IPS-NIHi11 (cell line): ENCODE measurements around the gene BNIP5.
A peak's percentile ranks its signal among the peaks of the same experiment; 100 is the strongest.
"Not testable (repeated sequence)": the region's sequence is repeated elsewhere in the genome, so short reads cannot be mapped to it uniquely, and the experiment has no call there.

ENCODE experiments used
- DNase-seq: peaks from one replicate; pipeline ENCODE4 v3.0.0; 2012; ENCODE audit warnings: mixed read lengths, low spot score

BNIP5 gene

DNA sequence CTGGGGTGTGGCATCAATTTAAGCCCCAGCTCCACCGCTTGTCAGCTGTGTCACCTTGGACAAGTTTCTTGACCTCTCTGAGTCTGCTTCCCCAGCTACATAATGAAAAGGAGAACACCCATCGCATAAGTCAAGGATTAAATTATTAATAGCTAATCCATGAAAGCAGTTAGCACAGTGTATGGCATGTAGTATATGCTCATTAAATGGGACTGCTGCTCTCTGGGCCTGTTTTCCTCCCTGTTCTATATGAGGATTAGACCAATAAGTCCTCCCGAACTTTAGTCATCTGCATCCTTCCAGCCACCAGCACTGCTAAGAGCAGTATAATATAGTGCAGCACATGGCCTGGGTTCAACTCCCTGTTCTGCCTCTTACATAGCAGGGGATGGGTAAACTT is 31.1 kb upstream of the BNIP5 start:
- no peak for DNase-seq

DNA sequence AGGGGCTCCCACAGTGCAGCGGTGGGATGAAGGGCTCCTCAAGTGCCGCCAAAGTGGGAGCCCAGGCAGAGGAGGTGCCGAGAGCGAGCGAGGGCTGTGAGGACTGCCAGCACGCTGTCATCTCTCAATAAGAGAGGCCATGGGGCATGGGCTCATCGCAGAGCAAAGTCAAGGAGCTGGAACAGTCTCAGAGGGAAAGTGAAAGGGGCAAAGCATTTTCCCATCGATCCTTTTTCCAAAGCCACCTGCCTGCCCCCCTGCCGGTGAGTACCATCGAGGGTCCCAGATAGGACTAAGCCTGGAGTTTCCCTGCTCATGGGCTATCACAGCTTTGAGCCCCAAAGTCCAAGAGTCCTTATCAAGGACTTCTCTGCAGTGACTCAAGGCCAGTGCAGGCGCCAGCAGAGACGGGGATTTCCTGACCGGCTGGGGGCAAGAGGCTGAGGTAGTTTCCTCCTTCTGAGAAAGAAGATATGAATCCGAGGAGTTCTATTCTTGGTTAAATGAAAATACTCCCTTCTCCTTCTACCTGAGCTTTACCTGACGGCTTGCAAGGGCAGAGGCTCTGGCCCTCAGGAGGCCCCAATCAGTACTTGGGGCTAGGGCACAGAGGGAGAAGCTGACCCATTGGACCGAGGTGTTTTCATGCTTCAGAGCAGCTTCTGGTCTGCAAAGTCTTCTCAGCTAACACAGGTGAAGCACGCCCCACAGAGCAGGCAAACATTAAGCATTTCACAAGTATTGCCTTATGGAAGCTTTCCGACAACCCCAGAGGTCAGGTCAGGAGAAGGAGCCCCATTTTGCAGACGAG is 28.2 kb upstream of the BNIP5 start:
- no peak for DNase-seq

DNA sequence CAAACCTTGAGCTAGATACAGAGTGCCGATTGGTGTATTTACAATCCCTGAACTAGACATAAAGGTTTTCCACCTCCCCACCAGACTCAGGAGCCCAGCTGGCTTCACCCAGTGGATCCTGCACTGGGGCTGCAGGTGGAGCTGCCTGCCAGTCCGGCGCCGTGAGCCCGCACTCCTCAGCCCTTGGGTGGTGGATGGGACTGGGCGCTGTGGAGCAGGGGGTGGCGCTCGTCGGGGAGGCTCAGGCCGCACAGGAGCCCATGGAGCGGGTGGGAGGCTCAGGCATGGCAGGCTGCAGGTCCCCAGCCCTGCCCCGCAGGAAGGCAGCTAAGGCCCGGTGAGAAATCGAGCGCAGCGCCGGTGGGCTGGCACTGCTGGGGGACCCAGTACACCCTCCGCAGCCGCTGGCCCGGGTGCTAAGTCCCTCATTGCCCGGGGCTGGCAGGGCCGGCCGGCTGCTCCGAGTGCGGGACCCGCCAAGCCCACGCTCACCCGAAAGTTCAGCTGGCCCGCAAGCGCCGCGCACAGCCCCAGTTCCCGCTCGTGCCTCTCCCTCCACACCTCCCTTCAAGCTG is 27.5 kb upstream of the BNIP5 start:
- DNase-seq: not testable (repeated sequence)

DNA sequence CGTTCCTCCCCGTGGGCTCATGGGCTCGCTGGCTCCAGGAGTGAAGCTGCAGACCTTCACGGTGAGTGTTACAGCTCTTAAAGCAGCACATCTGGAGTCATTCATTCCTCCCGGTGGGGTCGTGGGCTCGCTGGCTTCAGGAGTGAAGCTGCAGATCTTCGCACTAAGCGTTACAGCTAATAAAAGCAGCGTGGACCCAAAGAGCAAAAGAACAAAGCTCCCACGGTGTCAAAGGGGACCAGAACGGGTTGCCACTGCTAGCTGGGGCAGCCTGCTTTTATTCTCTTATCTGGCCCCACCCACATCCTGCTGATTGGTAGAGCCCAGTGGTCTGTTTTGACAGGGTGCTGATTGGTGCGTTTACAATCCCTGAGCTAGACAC is 26.7 kb upstream of the BNIP5 start:
- DNase-seq: not testable (repeated sequence)

DNA sequence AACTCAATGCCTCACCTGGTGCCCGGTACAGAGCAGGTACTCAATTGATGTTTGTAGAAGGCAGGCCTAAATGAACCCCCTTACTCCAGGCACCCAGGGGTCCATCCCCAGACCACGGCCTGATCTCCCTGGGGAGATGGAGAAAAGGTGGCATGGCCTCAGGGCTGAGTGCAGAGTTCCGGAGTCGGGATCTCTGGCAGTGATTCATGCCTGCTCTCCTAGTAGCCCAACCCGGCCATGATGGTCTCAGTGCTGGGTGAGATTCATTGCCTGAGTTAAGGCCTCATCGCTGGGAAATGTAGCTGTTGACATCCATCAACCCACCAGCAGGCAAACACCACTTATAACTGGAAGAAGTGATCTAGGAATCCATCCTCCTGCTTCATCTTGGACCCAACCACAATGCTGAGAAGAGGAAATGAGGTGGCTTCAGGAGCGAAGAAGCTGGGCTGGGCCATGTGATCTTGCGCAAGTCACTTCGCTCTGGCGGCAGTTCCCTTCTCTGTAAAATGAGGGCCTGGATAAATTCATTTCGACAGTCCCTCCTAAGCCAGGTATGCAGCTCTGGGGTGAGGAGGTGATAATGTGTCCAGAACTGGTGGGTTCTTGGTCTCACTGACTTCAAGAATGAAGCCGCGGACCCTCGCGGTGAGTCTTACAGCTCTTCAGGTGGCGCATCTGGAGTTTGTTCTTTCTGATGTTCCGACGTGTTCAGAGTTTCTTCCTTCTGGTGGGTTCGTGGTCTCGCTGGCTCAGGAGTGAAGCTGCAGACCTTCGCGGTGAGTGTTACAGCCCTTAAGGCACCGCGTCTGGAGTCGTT is 26.1 kb upstream of the BNIP5 start:
- no peak for DNase-seq

DNA sequence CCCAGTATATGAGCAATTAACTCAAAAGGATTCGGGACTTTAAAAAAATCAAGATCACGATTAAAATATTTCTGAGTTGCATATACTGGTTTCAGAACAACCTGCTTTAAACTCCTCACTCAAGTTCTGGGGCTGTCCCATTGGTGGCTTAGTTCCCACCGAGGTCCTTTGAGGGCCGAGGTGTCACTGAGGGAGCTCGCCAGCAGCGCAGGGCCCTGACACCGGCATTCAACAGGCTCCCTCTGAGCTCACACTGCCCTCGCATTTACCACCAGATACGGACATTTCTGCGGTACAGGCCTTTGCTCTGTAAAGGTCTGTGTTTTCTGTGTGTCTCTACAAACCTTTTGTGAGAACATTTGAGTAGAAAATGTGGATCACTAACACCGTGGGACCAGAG is 24.4 kb upstream of the BNIP5 start:
- no peak for DNase-seq

DNA sequence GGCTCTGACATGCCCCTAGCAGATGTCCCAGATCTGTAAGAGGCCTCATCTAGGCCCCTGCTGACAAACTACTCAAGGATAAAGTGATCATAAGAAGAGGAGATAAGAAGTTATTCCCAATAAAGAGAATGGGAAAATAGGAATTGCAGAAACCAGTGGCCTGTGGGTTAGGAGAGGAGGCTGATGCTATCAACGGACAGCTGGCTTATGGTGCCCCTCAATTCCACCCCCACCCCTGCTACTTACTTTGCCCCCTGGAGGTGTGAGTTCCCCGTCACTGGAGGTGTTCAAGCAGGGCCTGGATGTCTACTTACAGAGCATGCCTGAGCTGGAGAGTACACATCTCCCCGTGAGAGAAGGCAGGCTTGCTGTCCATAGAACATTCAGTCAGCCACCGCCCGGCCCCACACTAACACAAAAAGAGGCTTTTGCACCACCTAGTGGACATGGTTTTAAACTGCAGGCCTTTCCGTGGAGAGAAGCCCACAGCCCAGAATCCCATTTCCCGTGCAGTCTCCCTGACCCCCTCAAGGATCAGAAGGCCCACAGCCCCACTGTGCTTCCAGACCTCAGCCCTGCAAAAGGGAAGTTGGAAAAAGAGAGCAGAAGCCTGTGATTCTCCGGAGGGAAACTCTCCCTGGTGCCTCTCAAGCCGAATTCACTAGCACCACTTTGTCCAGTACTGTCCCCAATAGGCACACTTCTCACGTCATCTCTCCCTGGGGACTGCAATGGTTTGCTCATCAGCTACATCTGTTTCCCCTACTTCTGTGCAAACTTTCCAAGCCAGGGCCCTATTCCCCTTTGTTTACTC is 23.8 kb upstream of the BNIP5 start:
- peak; percentile 90 for DNase-seq

DNA sequence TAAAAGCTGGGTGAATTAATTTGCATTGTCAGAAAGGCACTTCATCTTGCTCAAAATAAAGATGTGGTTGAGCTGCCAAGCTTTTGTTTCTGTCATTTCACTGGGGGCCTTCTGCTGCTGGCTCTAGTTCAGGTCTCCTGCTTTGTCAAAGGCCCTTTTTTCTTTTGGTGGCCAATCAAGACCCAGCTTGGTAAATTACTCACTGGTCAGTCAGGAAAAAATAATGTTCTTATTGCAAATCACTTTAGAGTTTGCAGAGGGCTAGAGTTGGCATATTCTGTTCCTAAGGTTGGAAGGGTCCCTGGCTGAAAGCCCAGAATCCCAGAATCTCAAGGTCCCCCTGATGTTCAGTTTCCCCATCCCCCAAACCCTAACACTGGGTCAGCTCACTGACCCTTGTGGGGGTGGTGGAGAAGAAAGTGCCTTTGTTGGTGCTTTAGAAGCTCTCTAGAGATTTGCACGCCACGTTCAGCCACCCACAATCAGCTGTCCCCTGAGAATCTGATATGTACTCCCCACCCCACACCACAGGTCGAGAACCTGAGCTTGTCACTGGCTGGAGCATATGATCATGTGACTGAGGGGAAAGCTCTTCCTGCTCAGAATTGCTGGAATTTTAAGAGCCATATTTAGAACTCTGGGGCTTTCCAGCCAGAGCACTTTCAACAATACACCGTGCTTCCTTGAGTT is 21.7 kb upstream of the BNIP5 start:
- DNase-seq: no peak

DNA sequence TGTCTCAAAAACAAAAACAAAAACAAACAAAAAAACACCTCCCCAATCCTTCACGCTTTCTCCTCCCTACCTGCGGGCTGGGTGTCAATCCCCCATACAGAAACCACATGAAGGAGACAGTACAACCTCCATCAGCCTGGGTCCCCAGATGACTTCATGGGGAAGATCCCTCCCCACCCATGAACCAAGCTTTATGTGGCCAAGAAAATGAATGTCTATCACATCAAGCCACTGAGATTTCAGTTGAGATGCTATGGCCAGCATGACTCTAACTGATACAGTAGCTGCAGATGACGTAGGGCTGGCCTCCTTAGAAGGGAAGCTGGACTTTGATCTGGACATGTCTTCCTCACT is 21.2 kb upstream of the BNIP5 start:
- DNase-seq: no peak

DNA sequence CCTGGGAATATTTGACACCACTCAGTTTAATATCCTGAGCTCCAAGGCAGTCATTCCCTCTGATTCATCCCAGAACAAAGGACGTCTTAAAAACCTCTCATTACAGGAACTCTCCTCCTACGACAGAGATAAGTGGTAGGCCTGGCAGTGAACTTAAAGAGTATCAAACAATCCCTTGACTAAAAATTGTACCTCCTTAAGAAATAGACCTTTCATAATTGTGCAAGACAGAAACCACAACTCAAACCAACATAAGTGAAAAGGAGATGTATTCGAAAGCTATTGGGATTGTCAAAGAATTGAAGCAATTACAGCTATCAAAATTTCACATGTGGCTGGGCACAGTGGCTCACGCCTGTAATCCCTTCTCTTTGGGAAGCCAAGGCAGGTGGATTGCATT is 19.1 kb upstream of the BNIP5 start:
- DNase-seq: no peak

DNA sequence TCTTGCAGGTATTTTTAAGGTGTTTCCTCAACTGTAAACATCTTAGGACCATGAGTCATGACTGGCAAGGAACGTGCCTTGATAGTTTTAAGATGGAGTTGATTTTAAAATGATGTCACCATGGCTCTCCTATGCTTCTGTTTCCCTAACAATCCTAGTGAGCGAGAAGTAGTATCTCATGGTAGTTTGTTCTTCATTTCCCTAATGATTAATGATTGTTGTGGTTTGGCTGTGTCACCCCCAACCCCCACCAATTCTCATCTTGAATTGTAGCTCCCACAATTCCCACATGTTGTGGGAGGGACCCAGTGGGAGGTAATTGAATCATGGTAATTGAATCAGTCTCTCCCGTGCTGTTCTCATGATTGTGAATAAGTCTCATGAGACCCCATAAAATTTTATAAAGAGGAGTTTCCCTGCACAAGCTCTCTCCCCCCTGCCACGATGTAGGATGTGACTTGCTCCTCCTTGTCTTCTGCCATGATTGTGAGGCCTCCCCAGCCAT is 16.8 kb upstream of the BNIP5 start:
- DNase-seq: no peak

DNA sequence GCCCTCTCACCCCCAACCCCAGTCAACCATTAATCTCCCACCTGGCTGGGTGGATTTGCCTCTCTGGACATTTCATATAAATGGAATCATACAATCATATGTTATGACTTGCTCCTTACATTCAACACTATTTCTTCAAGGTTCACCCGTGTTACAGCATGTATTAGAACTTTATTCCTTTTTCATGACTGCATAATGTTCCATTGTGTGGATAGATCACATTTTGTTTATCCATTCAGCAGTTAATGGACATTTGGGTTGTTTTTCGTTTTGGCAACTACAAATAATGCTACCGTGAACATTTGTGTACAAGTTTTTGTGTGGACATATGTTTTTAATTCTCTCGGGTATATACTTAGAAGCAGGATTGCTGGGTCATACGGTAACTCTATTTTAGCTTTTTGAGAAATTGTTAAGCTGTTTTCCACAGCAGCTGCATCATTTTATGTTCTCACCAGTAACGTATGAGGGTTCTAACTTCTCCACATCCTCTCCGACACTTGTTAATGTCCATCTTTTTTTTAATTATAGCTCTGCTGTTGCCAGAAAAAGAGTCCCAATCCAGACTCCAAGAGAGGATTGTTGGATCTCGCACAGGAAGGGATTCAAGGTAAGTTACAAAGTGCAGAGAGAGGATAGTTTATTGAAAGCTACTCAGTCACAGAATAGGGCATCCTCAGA is 15.9 kb upstream of the BNIP5 start:
- DNase-seq: no peak

DNA sequence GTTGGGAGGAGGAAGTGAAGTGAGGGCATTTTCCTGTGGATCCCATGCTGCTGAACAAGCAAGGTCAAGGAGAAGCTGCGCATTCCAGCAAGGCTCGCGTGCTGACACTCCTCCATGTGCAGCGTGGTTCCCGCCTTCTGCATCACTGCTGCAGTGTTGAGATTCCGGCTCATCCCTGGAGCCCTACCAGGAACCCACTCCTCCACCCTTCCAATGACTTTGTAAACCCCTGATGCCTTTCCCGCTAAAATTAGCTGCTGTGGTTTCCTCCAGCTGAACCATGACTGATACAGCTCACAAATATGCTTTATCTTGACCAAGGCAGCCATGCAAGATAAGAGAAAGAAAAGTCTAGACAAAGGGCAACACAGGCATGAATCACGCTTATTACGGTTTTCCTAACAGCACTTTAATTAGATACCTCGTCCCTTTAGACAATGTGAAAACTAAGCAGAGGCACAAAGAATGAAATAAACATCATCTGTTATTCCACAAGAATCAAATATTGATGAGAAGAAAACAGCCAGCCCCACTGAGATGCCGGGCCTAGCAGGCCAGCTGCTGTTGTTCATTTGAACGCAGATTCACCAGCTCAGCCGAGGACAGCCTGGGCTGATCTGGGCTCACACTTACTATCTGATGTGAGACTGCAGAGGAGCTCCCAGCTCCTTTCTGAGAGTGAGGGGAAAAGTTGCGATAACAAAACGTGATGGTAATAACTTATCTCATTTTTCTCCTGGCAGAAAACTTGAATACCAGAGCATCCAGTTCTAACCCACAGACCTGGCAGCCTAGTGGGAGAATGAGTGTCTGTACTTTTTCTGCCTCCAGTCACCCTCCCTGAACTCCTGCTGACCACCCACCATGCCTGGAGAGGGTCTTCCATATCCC is 14.2 kb upstream of the BNIP5 start:
- DNase-seq: no peak

DNA sequence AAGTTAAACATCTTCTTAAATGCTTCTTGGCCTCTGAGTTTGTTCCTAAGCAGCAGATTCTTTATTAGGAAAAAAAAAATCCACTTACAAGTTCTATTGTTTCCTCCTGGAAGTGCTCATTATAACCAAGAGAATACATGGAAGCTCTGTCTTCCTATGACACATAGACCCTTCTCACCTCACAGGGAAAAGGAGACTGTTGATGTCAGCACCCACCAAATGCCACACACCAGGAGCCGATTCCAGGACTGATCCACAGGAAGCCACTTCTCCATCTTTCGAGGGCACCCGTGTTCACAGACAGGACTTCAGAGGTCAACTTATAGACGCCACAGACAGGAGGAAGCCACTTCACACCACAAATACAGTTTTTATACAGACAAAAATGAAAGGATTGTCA is 13.4 kb upstream of the BNIP5 start:
- no peak for DNase-seq

DNA sequence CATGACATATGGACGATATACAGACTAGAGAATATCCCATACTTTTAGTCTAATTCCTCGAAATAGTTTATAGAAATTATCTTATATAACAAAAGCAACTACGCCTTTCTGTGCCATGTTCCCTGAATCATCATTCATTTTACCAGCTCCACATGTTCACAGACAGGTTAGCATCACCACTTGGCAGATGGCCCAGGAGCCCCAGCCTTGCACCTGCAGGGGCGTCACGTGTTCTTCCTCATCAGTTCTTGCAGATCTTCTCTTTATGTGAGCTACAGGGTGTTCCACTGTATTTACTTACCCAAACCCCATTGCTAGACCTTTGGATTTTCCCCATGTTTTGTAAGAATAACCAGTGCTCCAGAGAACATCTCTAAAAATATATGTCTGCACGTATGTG is 12.6 kb upstream of the BNIP5 start:
- no peak for DNase-seq

DNA sequence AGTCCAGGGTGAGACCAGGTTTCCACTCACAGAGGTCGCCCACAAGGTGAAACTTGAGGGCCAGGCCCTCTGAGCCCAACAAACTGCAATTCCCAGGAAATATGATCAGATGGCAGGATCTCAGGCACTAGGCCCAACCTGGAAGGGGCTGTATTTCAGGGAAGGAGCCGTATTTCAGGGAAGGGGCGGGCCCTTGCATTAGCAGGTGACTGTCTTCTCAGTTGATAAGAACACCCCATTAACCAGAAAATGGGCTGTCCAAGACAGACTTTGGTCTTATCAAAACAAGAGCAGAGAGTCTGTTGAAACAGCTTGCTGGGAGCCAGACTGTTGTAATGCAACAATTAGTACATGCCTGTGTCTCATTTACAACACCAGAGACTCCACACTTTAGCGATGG is 10.9 kb upstream of the BNIP5 start:
- no peak for DNase-seq

DNA sequence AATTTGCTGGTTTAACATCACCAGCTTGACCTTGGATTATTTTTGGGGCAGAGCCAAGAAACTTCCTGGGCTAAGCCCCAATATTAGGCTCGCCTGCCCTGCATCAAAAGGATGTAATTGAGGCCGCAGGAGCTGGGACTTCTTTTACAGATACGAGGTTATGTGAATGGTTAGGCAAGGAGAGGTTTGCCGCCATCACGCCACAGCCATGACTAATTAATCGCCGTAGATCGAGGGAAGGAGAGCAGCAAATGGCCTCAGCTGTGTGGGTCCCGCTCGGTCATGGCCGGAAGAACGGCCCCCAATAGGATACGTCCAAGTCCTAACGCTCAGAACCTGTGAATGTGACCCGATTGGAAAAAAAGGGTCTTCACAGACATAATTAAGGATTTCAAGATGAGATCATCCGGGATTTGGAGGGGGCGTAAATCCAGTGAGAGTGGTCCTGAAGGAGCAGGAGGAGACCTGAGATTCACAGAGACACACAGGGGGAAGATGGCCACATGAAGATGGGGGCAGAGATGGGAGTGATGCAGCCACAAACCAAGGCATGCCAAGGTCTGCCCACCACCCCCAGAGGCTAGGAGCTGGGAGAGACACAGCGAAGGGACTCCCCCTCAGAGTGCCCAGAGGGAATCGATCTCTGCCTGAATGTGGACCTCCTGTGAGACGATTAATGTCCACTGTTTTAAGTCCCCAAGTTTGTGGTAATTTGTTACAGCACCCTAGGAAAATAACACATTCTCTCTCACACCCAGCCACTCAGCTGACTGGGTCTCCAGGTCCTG is 10.0 kb upstream of the BNIP5 start:
- DNase-seq: no peak

DNA sequence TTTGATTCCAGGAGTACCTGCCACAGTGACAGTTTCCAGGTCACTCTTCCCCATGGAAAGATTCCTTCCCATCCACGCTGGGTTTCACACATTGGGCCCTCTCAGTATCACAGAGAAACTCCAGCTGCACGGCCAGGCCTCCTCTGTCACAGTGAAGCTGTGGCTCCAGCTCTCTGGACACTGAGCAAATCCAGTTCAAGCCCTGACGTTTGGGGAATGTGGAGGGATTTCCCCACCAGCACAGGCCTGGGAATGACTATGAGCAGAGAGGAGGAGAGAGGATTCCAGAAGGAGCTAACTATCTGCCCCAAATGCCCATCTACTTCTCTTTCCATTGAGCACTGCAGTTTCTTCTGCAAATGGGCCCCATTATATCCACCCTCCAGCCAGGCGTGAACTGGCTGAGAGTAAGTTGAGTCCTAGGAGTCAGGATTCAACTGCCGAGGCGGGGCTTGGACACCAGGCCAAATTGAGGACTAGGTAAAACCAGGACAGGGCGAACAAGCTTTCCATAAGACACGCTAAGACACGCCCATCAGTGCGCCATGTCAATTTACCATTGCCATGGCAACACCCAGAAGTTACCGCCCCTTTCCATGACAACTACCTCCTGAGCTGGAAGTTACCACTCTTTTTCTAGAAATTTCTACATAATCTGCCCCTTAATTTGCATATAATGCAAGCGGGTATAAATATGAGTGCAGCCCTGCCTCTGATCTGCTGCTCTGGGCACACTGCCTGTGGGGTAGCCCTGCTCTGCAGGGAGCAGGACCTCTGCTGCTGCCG is 9.2 kb upstream of the BNIP5 start:
- peak; percentile 59 for DNase-seq
